GM18498 (cell line): ENCODE results near the gene TANGO6.
A peak's percentile ranks its signal among the peaks of the same experiment; 100 is the strongest.
"Not testable (repeated sequence)": the region's sequence is repeated elsewhere in the genome, so short reads cannot be mapped to it uniquely, and the experiment has no call there.

Experiments used
- ATAC-seq: cut with Tn5 transposase; IDR thresholded peaks from one replicate; pipeline ENCODE4 v1.9.1; 2021; ENCODE audit warnings: mild to moderate bottlenecking, moderate library complexity; ENCODE audit not compliant: unreplicated experiment

Gene TANGO6

DNA sequence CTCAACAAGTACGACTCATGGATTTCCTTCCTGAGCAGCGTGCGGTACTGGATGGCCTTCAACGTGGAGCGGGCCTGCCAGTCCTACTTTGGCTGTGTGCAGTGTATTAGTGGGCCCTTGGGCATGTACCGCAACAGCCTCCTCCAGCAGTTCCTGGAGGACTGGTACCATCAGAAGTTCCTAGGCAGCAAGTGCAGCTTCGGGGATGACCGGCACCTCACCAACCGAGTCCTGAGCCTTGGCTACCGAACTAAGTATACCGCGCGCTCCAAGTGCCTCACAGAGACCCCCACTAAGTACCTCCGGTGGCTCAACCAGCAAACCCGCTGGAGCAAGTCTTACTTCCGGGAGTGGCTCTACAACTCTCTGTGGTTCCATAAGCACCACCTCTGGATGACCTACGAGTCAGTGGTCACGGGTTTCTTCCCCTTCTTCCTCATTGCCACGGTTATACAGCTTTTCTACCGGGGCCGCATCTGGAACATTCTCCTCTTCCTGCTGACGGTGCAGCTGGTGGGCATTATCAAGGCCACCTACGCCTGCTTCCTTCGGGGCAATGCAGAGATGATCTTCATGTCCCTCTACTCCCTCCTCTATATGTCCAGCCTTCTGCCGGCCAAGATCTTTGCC is 271.1 kb downstream of the TANGO6 start:
- ATAC-seq, result no peak

- ATAC-seq, result no peak
Observed at GRCh38 chr16:69114976-69115355, 271.6 kb downstream of the TANGO6 start.

GRCh38 chr16:69115361-69115760 is 272.0 kb downstream of the TANGO6 start:
- ATAC-seq, result no peak

GRCh38 chr16:69115837-69116236 is 272.5 kb downstream of the TANGO6 start:
- no peak for ATAC-seq

GRCh38 chr16:69116256-69116875 is 273.0 kb downstream of the TANGO6 start:
- ATAC-seq, result no peak

DNA sequence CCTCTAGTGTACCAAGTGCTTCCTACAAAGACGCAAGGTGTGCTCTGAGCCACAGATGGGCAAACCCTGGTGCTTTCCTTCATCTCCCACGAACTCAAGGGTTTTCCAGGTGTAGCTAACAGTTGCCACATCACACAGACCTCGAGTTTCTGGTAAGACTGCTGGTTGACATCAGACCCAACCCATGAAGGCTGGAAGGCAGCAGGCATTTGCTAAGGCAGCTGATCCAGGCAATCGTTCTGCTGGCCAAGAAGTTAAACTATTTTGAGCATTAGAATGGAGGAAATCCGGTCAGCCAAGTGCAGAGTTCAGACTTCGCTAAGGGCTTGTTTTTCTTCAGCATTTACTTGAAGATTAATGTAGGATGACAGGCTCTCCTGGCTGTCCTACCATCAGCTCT is 273.6 kb downstream of the TANGO6 start:
- ATAC-seq, result no peak

GRCh38 chr16:69118468-69118867 is 275.1 kb downstream of the TANGO6 start:
- ATAC-seq, result no peak

DNA sequence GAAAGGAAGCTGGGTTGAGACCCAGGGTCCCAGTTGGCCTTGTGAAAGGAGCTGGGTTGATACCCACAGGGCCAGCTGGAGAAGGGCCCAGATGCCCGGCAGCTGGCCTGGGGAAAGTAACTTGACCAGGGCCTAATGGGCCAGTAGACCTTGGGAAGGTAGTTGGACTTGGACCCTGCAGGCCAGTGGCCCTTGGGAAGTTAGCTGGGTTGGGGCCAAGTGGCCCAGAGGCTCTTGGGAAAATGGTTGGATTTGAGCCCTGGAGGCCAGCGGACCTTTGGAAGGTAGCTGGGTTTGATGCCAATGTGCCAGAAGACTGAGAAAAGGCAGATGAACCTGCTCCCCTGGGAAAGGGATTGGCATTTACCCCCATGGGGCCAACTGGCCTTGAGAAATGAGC is 275.7 kb downstream of the TANGO6 start:
- ATAC-seq, result no peak

GRCh38 chr16:69119536-69119935 is 276.2 kb downstream of the TANGO6 start:
- no peak for ATAC-seq

DNA sequence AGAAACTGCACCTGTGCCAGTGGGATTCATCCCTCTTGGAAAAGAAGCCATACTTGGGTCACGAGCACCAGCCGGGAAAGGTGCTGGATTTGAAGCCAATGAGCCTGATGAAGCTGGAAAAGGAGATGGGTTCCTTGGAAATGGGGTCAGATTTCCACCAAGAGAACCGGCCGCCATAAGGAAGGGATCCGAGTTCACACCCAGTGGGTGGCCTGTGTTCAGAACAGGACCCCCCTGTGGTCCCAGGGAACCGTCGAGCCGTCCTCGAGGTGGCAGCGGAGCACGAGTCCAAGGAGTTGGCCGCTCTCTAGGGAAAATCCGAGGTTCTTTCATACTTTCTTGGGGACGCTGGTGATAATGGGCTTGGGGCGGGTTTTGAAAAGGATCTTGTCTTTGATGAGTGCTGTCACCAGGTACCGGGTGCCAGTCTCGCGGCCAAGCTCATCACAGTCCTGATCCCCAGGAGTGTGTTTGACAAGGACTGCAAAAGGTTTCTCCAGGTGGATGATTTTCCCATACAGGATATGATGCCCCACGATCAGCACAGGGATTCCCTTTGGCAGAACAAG is 276.8 kb downstream of the TANGO6 start:
- no peak for ATAC-seq

DNA sequence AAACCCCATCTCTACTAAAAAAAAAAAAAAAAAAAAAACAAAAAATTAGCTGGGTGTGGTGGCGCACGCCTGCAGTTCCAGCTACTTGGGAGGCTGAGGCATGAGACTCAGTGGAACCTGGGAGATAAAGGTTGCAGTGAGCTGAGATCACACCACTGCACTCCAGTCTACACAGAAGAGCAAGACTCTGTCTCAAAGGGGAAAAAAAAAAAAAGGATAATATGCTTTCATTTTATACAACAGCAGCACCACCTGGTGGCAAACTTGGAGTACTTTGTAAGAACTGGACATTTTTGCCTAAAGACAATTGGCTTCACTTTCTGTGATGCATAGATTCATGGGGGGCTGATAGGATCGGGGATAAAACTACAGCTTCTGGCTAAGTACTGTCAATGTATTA is 280.6 kb downstream of the TANGO6 start:
- no peak for ATAC-seq

DNA sequence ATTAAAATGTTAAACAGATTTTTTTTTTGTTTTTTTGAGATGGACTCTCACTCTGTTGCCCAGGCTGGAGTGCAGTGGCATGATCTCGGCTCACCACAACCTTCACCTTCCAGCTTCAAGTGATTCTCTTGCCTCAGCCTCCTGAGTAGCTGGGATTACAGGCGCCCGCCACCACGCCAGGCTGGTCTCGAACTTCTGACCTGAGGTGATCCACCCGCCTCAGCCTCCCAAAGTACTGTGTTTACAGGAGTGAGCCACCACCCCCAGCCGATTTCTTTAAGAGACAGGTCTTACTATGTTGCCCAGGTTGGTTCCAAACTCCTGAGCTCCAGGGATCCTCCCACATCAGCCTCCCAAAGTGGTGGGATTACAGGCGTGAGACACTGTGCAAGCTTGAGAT is 281.1 kb downstream of the TANGO6 start:
- ATAC-seq, result not testable (repeated sequence)

- not testable (repeated sequence) for ATAC-seq
Observed at GRCh38 chr16:69124961-69125360, 281.6 kb downstream of the TANGO6 start.

DNA sequence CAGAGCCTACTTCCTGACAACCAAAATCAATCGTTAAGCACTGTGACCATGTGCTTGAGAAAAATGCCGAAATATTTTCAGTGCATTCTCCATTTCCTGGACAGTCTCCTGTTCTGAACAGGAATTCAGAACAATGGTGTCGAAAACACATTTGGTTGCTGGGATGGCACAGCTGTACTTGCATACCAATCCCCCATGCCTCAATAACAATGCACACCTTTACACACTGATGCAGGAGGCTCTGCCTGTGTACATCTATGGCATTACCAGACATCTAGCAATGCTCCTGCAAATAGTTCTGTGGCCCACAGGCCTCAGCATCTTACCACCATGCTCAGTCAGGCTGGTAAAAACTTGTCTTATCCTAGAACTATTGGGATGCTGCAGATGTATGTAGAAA is 282.9 kb downstream of the TANGO6 start:
- ATAC-seq, result no peak

GRCh38 chr16:69126801-69127200 is 283.5 kb downstream of the TANGO6 start:
- ATAC-seq, result not testable (repeated sequence)

GRCh38 chr16:69127966-69128510 is 284.7 kb downstream of the TANGO6 start:
- ATAC-seq, result no peak

- ATAC-seq, result no peak
Observed at GRCh38 chr16:69130461-69130860, 287.1 kb downstream of the TANGO6 start.

DNA sequence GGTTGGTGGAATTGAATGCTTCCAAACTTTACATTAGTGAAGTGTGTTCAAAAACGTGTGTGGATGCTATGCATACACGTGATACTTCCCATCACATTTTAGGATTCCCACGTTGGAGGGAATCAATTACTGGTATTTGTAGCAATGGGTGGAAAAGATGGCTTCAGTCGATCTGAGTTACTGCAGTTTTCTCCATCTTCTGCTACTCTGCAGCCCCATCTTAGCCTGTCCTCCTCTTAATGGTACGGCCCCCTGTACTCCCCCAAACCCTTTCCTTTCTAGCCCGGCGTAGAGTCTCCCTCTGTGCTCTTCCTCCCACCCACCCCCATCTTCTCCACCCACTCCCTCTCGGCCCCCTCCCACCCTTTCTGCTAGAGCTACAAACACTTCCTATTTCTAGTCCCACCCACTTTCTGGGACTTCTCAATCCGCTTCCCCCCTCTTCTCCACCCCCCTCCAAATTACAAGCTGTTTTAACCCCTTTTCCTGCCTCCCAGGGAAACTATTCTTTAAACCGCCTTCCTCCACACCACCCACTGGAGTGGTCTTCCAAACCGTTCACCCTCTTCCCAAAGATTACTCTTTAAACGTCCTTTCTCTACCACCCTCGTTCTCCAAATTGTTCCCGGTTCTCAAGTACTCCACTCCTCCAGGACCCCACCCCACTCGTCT is 288.0 kb downstream of the TANGO6 start:
- no peak for ATAC-seq

DNA sequence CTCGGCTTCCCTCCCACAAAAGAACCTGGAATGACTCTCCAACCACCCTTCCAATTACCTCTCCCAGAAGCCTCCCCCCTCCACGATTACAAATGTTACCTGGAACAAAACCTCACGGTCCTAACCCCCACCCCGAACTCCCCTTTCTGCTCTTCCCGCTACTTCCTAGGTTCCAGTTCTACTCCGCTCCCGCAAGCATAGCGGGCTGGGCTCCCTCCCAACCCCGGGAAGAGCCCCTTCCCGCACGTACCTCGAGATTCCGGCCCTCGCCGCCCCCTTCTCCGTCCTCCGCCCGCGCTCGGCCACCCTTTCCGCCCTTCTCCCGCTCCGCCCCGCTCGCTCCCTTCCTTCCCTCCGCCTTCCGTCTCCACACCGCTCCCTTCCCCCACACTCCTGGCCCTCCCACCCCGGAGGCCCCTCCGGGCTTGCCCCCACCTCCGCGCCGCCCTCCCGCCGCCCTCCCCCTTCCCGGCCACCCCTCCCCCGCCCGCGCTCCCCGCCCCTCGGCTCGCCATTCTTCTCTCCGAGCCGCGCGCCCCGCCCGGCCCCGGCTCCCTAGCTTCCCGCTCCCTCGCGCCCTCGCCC is 288.6 kb downstream of the TANGO6 start:
- ATAC-seq, result peak; percentile 50

DNA sequence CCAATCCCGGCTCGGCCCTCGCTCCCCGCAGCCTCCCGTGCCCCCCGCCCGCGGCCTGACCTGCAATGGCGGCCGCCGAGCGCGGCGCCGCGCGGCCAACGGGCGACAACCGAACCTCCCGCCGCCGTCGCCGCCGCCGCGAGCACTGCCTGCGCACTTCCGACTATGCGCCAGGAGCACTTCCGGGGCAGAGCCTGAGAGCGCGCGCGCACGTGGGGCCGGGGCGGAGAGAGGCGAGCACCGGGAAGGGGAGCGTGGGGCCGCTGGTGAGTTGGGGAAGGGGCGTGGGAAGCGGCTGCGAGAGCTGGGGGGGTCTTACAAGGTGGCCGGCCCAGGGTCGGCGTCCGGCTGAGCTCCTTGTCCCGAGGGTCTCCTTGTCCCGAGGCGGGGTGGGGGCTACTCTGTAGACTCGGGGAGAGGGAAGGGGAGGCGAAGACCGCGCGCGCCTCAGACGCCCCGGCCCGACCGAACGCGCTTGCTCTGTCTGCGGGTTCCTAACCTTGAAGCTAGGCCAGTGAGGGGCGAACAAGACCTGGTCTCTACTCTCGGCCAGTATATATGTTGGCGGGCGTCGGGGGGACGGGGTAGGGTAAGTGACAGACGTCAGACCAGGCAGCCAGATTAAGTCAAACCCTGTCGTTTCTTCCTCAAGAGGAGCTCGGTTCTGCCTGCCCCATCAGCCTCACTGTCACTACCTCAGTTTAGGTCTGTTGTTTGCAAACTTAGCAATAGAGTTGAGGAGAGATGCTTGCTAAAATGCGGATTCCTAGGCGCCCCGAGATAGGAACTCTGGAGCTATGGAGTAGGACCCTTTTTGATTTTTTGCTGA is 289.3 kb downstream of the TANGO6 start, which contains the start of the genes CHTF8 and UTP4:
Gene CHTF8, minus strand, starts transcription at position 165 of the 829 bp plus-strand sequence. CDS start 11,130 bp downstream, outside the sequence.
Gene UTP4, plus strand, starts transcription at position 226 of the 829 bp plus-strand sequence. CDS start 811 bp downstream, outside the sequence.
- peak; percentile 92 for ATAC-seq
